PC-9 (cell line): ENCODE data around the gene SOX5. TPM values are rescaled to one million over a fixed set of nuclear protein-coding genes. Genes with fewer than 3 reads are reported as not detected.

ENCODE experiments used
- BruUV-seq: library from RNA; stranded (reverse); fragments of 400-500 nt; replicated peaks from 2 replicates; lab custom pipeline; 2021; lab: Mats Ljungman, UMichigan
- CTCF ChIA-PET: fragments of 300-600 bp; sonication (Branson Sonifier 250); formaldehyde crosslinking; loops from one replicate; lab custom pipeline; 2022; ENCODE audit warnings: antibody characterized with exemption; lab: Charles Lee
- POLR2A ChIA-PET: fragments of 300-600 bp; sonication (Branson Sonifier 250); formaldehyde crosslinking; loops from one replicate; lab custom pipeline; 2022; ENCODE audit warnings: antibody characterized with exemption; ENCODE audit not compliant: unreplicated experiment; lab: Charles Lee
- DNase-seq, 2 experiments: peaks; one replicate each; pipeline versions ENCODE4 v3.0.0 to v3.0.0-alpha.2; 2015 to 2022; ENCODE audit warnings: mixed read lengths in 1 of 2
- H2AFZ ChIP-seq: fragments of 200-600 bp; sonication (generic); 2 replicates; pipeline ENCODE4 v1.8.1; 2017; ENCODE audit warnings: antibody characterized with exemption
- H3F3A ChIP-seq: fragments of 200-600 bp; sonication (generic); 2 replicates; pipeline ENCODE4 v1.8.1; 2017; ENCODE audit warnings: antibody characterized with exemption, mild to moderate bottlenecking, low read depth; ENCODE audit not compliant: insufficient read depth
- H3K27ac ChIP-seq: fragments of 200-600 bp; sonication (generic); 2 replicates; pipeline ENCODE4 v1.6.1; 2016; ENCODE audit warnings: mixed run types
- H3K27me3 ChIP-seq: fragments of 200-600 bp; sonication (generic); 2 replicates; pipeline ENCODE4 v1.6.1; 2016; ENCODE audit warnings: low read depth, mixed run types; ENCODE audit not compliant: insufficient read depth
- H3K36me3 ChIP-seq: fragments of 200-600 bp; sonication (generic); 2 replicates; pipeline ENCODE4 v1.6.1; 2016; ENCODE audit warnings: low read depth, mixed run types
- H3K4me1 ChIP-seq: fragments of 200-600 bp; sonication (generic); replicated peaks from 2 replicates; pipeline ENCODE4 v1.6.1; 2016; ENCODE audit warnings: mixed run types; ENCODE audit not compliant: insufficient read depth
- H3K4me2 ChIP-seq: fragments of 200-600 bp; sonication (generic); 2 replicates; pipeline ENCODE4 v1.6.1; 2017; ENCODE audit warnings: mixed run types
- H3K4me3 ChIP-seq: fragments of 200-600 bp; sonication (generic); 2 replicates; pipeline ENCODE4 v1.6.1; 2016; ENCODE audit warnings: mixed run types
- H3K79me2 ChIP-seq: fragments of 200-600 bp; sonication (generic); 2 replicates; pipeline ENCODE4 v1.6.1; 2017; ENCODE audit warnings: low read depth, mixed run types
- H3K9me2 ChIP-seq: fragments of 200-600 bp; sonication (generic); 2 replicates; pipeline ENCODE4 v1.8.1; 2017; ENCODE audit warnings: mild to moderate bottlenecking; ENCODE audit not compliant: insufficient read depth
- H3K9me3 ChIP-seq: fragments of 200-600 bp; sonication (generic); 2 replicates; pipeline ENCODE4 v1.8.1; 2016; ENCODE audit warnings: low read depth; ENCODE audit not compliant: insufficient read depth
- H4K20me1 ChIP-seq: fragments of 200-600 bp; sonication (generic); 2 replicates; pipeline ENCODE4 v1.8.1; 2017; ENCODE audit not compliant: insufficient read depth
- EZH2 ChIP-seq: fragments of 200-600 bp; sonication (generic); IDR thresholded peaks from 2 replicates; pipeline ENCODE4 v1.8.0; 2017; ENCODE audit warnings: antibody characterized with exemption, low read depth
- intact Hi-C: fragments of 100-400 bp; cut with micrococcal nuclease; formaldehyde crosslinking; loops from one replicate; pipeline ENCODE4 v1.10.0; 2022; ENCODE audit not compliant: unreplicated experiment
- total RNA-seq: library from RNA; stranded (reverse); gene quantifications from 2 replicates; pipeline ENCODE4 v1.2.3, GENCODE V29; 2021
- TF ChIP-seq, protein P1 (sequence below): fragments of 200-600 bp; sonication (generic); conservative IDR thresholded peaks from 2 replicates; pipeline ENCODE4 v1.6.1; 2017; ENCODE audit warnings: mixed run types, antibody characterized with exemption, mild to moderate bottlenecking, moderate library complexity

The SOX5 gene
- total RNA-seq, 1 experiment from 2014 or later: not detected

DNA sequence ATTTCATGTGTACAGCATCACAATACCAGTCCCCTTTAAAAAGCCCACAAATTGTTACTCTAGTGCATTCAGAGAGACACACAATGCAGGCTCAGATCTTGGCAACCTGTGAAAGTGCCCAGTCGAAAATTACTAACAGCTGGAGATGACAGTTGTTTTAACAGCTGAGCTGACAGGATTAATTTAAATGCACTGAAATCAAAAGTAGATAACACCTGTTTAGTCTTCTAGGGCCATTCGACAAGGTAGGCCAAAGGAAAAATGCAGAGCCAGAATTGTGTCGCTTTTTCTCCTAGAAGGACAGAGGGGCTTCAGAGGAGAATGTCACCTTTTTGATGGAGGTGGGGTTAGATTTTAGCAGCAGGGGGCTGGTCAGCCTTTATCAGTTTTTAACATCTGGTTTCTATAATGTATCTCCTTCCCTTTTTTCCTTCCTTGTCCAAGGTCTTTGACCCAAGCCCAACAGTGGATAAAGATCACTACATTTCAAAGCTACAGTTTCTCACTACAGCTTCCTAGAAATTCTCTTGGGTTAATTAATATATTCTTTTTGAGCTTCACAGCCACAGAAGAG, 139.1 kb downstream of the SOX5 start:
- H3K9me2 ChIP-seq: no peaks in the 10 kb centered on the region
- no peak for DNase-seq
- H3K27me3 ChIP-seq: 0 out of 2 replicates have a peak, but pooled peaks cover 5% of the 10 kb centered on the region
- intact Hi-C loops: no loop called here
- no peaks in the 10 kb centered on the region for H3K9me3 ChIP-seq
- no TSS peak for BruUV-seq
- H3F3A ChIP-seq: no peaks in the 10 kb centered on the region
- ChIA-PET POLR2A (no interaction called here), CTCF (no interaction called here)
- no peaks in the 10 kb centered on the region; the same call in 1 of the 2 replicates for H4K20me1 ChIP-seq
- no peak for TF ChIP-seq EZH2
- TF ChIP-seq, protein P1, sequence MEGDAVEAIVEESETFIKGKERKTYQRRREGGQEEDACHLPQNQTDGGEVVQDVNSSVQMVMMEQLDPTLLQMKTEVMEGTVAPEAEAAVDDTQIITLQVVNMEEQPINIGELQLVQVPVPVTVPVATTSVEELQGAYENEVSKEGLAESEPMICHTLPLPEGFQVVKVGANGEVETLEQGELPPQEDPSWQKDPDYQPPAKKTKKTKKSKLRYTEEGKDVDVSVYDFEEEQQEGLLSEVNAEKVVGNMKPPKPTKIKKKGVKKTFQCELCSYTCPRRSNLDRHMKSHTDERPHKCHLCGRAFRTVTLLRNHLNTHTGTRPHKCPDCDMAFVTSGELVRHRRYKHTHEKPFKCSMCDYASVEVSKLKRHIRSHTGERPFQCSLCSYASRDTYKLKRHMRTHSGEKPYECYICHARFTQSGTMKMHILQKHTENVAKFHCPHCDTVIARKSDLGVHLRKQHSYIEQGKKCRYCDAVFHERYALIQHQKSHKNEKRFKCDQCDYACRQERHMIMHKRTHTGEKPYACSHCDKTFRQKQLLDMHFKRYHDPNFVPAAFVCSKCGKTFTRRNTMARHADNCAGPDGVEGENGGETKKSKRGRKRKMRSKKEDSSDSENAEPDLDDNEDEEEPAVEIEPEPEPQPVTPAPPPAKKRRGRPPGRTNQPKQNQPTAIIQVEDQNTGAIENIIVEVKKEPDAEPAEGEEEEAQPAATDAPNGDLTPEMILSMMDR: no peak
- H3K4me2 ChIP-seq: no peak overlapping the region
- no peaks in the 10 kb centered on the region for H3K79me2 ChIP-seq
- H3K36me3 ChIP-seq: no peaks in the 10 kb centered on the region
- no peak overlapping the region for H3K27ac ChIP-seq
- no peak overlapping the region for H2AFZ ChIP-seq
- no peaks in the 10 kb centered on the region for H3K4me1 ChIP-seq
- no peak overlapping the region for H3K4me3 ChIP-seq

DNA sequence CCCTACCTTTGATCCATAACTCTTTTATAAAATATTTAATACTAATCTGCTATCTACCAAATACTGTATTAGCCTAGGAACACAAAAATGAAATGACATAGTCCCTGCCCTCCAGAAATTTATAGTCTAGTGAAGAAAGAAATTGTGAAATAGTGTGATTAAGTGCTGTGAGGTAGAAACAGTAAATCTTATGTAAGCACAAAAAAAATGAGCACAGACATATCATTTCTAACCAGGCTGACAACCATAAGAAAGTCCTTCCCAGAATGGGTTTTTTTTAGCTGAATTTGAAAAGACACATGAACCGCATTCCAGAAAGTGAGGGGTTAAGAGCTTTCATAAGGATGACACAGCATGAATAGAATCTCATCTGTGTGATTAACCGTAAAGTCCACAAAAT, 145.9 kb downstream of the SOX5 start:
- Histone ChIP-seq H3K4me2 (no peak overlapping the region), H3K79me2 (no peaks in the 10 kb centered on the region), H3K27me3 (peaks cover 5% of the 10 kb centered on the region; the same call in 1 of the 2 replicates), H3K9me2 (0 out of 2 replicates have a peak, but pooled peaks cover 3% of the 10 kb centered on the region), H3K36me3 (no peaks in the 10 kb centered on the region), H4K20me1 (no peaks in the 10 kb centered on the region; the same call in 1 of the 2 replicates), H3K4me3 (no peak overlapping the region), H2AFZ (no peak overlapping the region), H3K27ac (no peak overlapping the region), H3F3A (no peaks in the 10 kb centered on the region), H3K4me1 (no peaks in the 10 kb centered on the region), H3K9me3 (no peaks in the 10 kb centered on the region)
- ChIA-PET CTCF (no interaction called here), POLR2A (no interaction called here)
- no TSS peak for BruUV-seq
- intact Hi-C loops: no loop called here
- DNase-seq: no peak
- TF ChIP-seq EZH2: no peak
- TF ChIP-seq, protein P1: no peak

DNA sequence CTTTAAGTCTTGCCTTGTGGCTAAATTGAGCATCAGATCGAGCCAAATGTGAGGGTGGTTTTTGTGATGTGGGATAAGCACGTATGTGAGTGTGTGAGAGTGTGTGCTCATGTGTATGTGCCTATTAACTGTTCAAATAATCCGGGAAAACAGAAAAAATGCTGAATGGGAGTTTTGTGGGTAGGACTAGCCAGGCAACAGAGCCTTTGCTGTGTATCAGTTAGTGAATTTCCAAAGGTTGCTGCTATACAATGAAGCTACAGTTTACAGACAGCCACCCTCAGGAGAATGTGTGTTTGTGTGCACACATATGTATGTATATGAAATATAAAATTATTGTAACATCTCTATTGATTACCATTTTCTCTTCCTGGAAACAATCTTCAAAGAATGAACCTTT, 154.0 kb downstream of the SOX5 start:
- peaks cover 7% of the 10 kb centered on the region; the same call in 1 of the 2 replicates for H3K27me3 ChIP-seq
- no peaks in the 10 kb centered on the region for H3K79me2 ChIP-seq
- no peaks in the 10 kb centered on the region for H3K9me2 ChIP-seq
- no peaks in the 10 kb centered on the region for H3K36me3 ChIP-seq
- POLR2A ChIA-PET: no interaction called here
- no peak overlapping the region for H3K4me2 ChIP-seq
- H4K20me1 ChIP-seq: no peaks in the 10 kb centered on the region; the same call in 1 of the 2 replicates
- no peak overlapping the region for H2AFZ ChIP-seq
- TF ChIP-seq EZH2: no peak
- TF ChIP-seq, protein P1: no peak
- intact Hi-C loops: no loop called here
- BruUV-seq: no TSS peak
- H3K9me3 ChIP-seq: no peaks in the 10 kb centered on the region
- no peak overlapping the region for H3K27ac ChIP-seq
- H3K4me1 ChIP-seq: no peaks in the 10 kb centered on the region
- CTCF ChIA-PET: no interaction called here
- DNase-seq: no peak
- no peaks in the 10 kb centered on the region for H3F3A ChIP-seq
- H3K4me3 ChIP-seq: no peak overlapping the region
